GM12878 (cell line): ENCODE data around the gene OTUD4. TPM values are rescaled to one million over a fixed set of nuclear protein-coding genes. Genes with fewer than 3 reads are reported as not detected.

Experiments
- ATF7 ChIP-seq: fragments of 450-650 bp; IDR thresholded peaks from 2 replicates; pipeline ENCODE4 v1.6.1; 2016; ENCODE audit warnings: low read depth, mild to moderate bottlenecking
- BACH1 ChIP-seq: fragments of 450-650 bp; IDR thresholded peaks from 2 replicates; pipeline ENCODE4 v1.6.1; 2017; ENCODE audit warnings: mild to moderate bottlenecking, borderline replicate concordance
- BCL11A ChIP-seq: IDR thresholded peaks from 2 replicates; pipeline ENCODE4 v1.6.1; 2011; ENCODE audit warnings: low read depth, low read length
- BMI1 ChIP-seq: fragments of 450-650 bp; IDR thresholded peaks from 2 replicates; pipeline ENCODE4 v1.6.1; 2016; ENCODE audit warnings: mild to moderate bottlenecking, moderate library complexity, borderline replicate concordance
- CREM ChIP-seq: IDR thresholded peaks from 2 replicates; pipeline ENCODE4 v1.6.1; 2014; ENCODE audit warnings: antibody characterized with exemption, low read depth
- DPF2 ChIP-seq: fragments of 450-650 bp; IDR thresholded peaks from 2 replicates; pipeline ENCODE4 v1.6.1; 2017; ENCODE audit warnings: mild to moderate bottlenecking
- FOS ChIP-seq: IDR thresholded peaks from 3 replicates; pipeline ENCODE4 v1.6.1; 2011; ENCODE audit warnings: borderline replicate concordance; ENCODE audit not compliant: insufficient read length; ENCODE audit errors: extremely low read depth
- FOXK2 ChIP-seq: fragments of 450-650 bp; IDR thresholded peaks from 2 replicates; pipeline ENCODE4 v1.6.1; 2017; ENCODE audit warnings: mild to moderate bottlenecking, moderate library complexity
- HDAC2 ChIP-seq: fragments of 200-600 bp; sonication (generic); IDR thresholded peaks from 2 replicates; pipeline ENCODE4 v1.6.1; 2017
- IKZF2 ChIP-seq, 2 experiments: fragments of 450-650 bp; IDR thresholded peaks; 2 replicates each; pipeline ENCODE4 v1.6.1; 2017; ENCODE audit warnings: mild to moderate bottlenecking in 2 of 2, moderate library complexity in 2 of 2
- MEF2A ChIP-seq: IDR thresholded peaks from 2 replicates; pipeline ENCODE4 v1.6.1; 2011; ENCODE audit warnings: low read depth, mild to moderate bottlenecking, low read length, moderate library complexity; ENCODE audit not compliant: insufficient read depth
- MEF2B ChIP-seq: fragments of 450-650 bp; IDR thresholded peaks from 2 replicates; pipeline ENCODE4 v1.6.1; 2018; ENCODE audit warnings: mild to moderate bottlenecking, moderate library complexity; ENCODE audit not compliant: partially characterized antibody, poor library complexity, severe bottlenecking
- MTA2 ChIP-seq: fragments of 450-650 bp; IDR thresholded peaks from 2 replicates; pipeline ENCODE4 v1.6.1; 2016; ENCODE audit warnings: low read depth, mild to moderate bottlenecking, moderate library complexity
- NRF1 ChIP-seq: conservative IDR thresholded peaks from 2 replicates; pipeline ENCODE4 v1.6.1; 2011; ENCODE audit warnings: mild to moderate bottlenecking, low read depth, low read length, improper control_type of control experiment
- PAX5 ChIP-seq: IDR thresholded peaks from 2 replicates; pipeline ENCODE4 v1.6.1; 2011; ENCODE audit warnings: low read depth, low read length, borderline replicate concordance
- RB1 ChIP-seq: fragments of 450-650 bp; formaldehyde crosslinking; IDR thresholded peaks from 2 replicates; pipeline ENCODE4 v1.6.1; 2017; ENCODE audit warnings: mild to moderate bottlenecking, borderline replicate concordance
- RFX5 ChIP-seq: IDR thresholded peaks from 2 replicates; pipeline ENCODE4 v1.6.1; 2011; ENCODE audit warnings: low read depth, low read length, improper control_type of control experiment
- SIN3A ChIP-seq: IDR thresholded peaks from 2 replicates; pipeline ENCODE4 v1.6.1; 2012; ENCODE audit warnings: low read depth, low read length, improper control_type of control experiment
- SP1 ChIP-seq: IDR thresholded peaks from one replicate; pipeline ENCODE4 v1.6.1; 2011; ENCODE audit warnings: low read depth, low read length
- SUPT20H ChIP-seq: IDR thresholded peaks from 2 replicates; pipeline ENCODE4 v1.6.1; 2011; ENCODE audit warnings: low read depth, mild to moderate bottlenecking, low read length, moderate library complexity, borderline replicate concordance; ENCODE audit not compliant: control insufficient read depth
- TAF1 ChIP-seq: IDR thresholded peaks from 2 replicates; pipeline ENCODE4 v1.6.1; 2011; ENCODE audit warnings: mild to moderate bottlenecking, low read depth, low read length, borderline replicate concordance
- YY1 ChIP-seq: IDR thresholded peaks from 2 replicates; pipeline ENCODE4 v1.6.1; 2011; ENCODE audit warnings: low read depth, mild to moderate bottlenecking, low read length
- ZNF622 ChIP-seq: fragments of 450-650 bp; IDR thresholded peaks from 2 replicates; pipeline ENCODE4 v1.6.1; 2017; ENCODE audit warnings: mild to moderate bottlenecking, inconsistent platforms
- polyA plus RNA-seq, 11 experiments: library from polyadenylated mRNA; depleted of rRNA in 4 of 11; unstranded in 6 of 11; stranded (reverse) in 5 of 11; fragments of >200 nt; fragmentation: Nextera tagmentation in 4 of 11; fragmentation: Illumina TruSeq in 1 of 11; extraction: Ambion mirVana in 4 of 11; extraction: Trizol in 1 of 11; gene quantifications; 1 replicate in 1 of 11; 2 replicates in 10 of 11; pipeline versions ENCODE4 v1.2.1 to v1.2.3, GENCODE V29; 2011 to 2016; ENCODE audit warnings: inconsistent platforms in 2 of 11, missing spikeins in 2 of 11, low read depth in 1 of 11
- total RNA-seq, 4 experiments: library from RNA; depleted of rRNA in 3 of 4; stranded (reverse); fragments of >200 nt in 3 of 4; fragmentation: Illumina TruSeq in 1 of 4; extraction: Trizol in 1 of 4; gene quantifications; 2 replicates each; pipeline versions ENCODE4 v1.2.1 to v1.2.3, GENCODE V29; 2013 to 2021
- TF ChIP-seq, protein P1 (sequence below): fragments of 450-650 bp; IDR thresholded peaks from 2 replicates; pipeline ENCODE4 v1.6.1; 2016; ENCODE audit warnings: mild to moderate bottlenecking, moderate library complexity, borderline replicate concordance
- TF ChIP-seq, protein P2 (sequence below): fragments of 450-650 bp; IDR thresholded peaks from 2 replicates; pipeline ENCODE4 v1.6.1; 2017; ENCODE audit warnings: mild to moderate bottlenecking, moderate library complexity

The OTUD4 gene
- total and polyA plus RNA-seq, 10 of the 15 experiments (the other 5 are each of a cell fraction or from before 2014, with no cell fraction given), result 2.2 to 26.3 (median 14.2) TPM

GRCh38 chr4:145179281-145179860 is 1.0 kb downstream of the OTUD4 start (continued):
- TF ChIP-seq, protein P1, sequence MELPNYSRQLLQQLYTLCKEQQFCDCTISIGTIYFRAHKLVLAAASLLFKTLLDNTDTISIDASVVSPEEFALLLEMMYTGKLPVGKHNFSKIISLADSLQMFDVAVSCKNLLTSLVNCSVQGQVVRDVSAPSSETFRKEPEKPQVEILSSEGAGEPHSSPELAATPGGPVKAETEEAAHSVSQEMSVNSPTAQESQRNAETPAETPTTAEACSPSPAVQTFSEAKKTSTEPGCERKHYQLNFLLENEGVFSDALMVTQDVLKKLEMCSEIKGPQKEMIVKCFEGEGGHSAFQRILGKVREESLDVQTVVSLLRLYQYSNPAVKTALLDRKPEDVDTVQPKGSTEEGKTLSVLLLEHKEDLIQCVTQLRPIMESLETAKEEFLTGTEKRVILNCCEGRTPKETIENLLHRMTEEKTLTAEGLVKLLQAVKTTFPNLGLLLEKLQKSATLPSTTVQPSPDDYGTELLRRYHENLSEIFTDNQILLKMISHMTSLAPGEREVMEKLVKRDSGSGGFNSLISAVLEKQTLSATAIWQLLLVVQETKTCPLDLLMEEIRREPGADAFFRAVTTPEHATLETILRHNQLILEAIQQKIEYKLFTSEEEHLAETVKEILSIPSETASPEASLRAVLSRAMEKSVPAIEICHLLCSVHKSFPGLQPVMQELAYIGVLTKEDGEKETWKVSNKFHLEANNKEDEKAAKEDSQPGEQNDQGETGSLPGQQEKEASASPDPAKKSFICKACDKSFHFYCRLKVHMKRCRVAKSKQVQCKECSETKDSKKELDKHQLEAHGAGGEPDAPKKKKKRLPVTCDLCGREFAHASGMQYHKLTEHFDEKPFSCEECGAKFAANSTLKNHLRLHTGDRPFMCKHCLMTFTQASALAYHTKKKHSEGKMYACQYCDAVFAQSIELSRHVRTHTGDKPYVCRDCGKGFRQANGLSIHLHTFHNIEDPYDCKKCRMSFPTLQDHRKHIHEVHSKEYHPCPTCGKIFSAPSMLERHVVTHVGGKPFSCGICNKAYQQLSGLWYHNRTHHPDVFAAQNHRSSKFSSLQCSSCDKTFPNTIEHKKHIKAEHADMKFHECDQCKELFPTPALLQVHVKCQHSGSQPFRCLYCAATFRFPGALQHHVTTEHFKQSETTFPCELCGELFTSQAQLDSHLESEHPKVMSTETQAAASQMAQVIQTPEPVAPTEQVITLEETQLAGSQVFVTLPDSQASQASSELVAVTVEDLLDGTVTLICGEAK, result peak; percentile 17; the same call in 1 of the 2 replicates
- TF ChIP-seq YY1 (peak; percentile 65; the same call in 1 of the 2 replicates), SP1 (peak; percentile 66), PAX5 (peak; percentile 81; the same call in 1 of the 2 replicates), RB1 (peak; percentile 58; the same call in 1 of the 2 replicates), SIN3A (peak; percentile 49), BACH1 (peak; percentile 91; the same call in 1 of the 2 replicates), TAF1 (peak; percentile 23; the same call in 1 of the 2 replicates), MEF2B (peak; percentile 53), MTA2 (peak; percentile 99), SUPT20H (no peak), ATF7 (peak; percentile 87), HDAC2 (no peak), MEF2A (0 out of 2 replicates have a peak, but pooled peaks have one; percentile 21), RFX5 (0 out of 2 replicates have a peak, but pooled peaks have one; percentile 24), CREM (peak; percentile 85), NRF1 (0 out of 2 replicates have a peak, but pooled peaks have one; percentile 19), BMI1 (peak; percentile 65; the same call in 1 of the 2 replicates), ZNF622 (no peak), DPF2 (peak; percentile 94), BCL11A (peak; percentile 91; the same call in 1 of the 2 replicates), FOXK2 (no peak), IKZF2 (IDR thresholded peaks at IDR 0.05) (peak; percentile 64 to 78; a peak in 3 of 4 replicates), FOS (no peak)
- TF ChIP-seq, protein P2, sequence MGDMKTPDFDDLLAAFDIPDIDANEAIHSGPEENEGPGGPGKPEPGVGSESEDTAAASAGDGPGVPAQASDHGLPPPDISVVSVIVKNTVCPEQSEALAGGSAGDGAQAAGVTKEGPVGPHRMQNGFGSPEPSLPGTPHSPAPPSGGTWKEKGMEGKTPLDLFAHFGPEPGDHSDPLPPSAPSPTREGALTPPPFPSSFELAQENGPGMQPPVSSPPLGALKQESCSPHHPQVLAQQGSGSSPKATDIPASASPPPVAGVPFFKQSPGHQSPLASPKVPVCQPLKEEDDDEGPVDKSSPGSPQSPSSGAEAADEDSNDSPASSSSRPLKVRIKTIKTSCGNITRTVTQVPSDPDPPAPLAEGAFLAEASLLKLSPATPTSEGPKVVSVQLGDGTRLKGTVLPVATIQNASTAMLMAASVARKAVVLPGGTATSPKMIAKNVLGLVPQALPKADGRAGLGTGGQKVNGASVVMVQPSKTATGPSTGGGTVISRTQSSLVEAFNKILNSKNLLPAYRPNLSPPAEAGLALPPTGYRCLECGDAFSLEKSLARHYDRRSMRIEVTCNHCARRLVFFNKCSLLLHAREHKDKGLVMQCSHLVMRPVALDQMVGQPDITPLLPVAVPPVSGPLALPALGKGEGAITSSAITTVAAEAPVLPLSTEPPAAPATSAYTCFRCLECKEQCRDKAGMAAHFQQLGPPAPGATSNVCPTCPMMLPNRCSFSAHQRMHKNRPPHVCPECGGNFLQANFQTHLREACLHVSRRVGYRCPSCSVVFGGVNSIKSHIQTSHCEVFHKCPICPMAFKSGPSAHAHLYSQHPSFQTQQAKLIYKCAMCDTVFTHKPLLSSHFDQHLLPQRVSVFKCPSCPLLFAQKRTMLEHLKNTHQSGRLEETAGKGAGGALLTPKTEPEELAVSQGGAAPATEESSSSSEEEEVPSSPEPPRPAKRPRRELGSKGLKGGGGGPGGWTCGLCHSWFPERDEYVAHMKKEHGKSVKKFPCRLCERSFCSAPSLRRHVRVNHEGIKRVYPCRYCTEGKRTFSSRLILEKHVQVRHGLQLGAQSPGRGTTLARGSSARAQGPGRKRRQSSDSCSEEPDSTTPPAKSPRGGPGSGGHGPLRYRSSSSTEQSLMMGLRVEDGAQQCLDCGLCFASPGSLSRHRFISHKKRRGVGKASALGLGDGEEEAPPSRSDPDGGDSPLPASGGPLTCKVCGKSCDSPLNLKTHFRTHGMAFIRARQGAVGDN, result peak; percentile 60
